Activated CD4-positive, alpha-beta T cell treated with anti-CD3 and anti-CD28 coated beads, Interleukin-2, amount 10 ng/mL, durations not matched to agents 7 days and 5 days (primary cell): ENCODE measurements around the gene CCDC7. TPM values are rescaled to one million over a fixed set of nuclear protein-coding genes. Genes with fewer than 3 reads are reported as not detected.
"Not testable (repeated sequence)": the region's sequence is repeated elsewhere in the genome, so short reads cannot be mapped to it uniquely, and the experiment has no call there.

ENCODE experiments used
- CTCF ChIA-PET: fragments of 350-600 bp; sonication (Branson Sonifier 250); formaldehyde crosslinking; loops from one replicate; lab custom pipeline; 2021; ENCODE audit warnings: antibody characterized with exemption; lab: Charles Lee
- POLR2A ChIA-PET: fragments of 350-600 bp; sonication (Branson Sonifier 250); formaldehyde crosslinking; loops from one replicate; lab custom pipeline; 2021; ENCODE audit warnings: antibody characterized with exemption; lab: Charles Lee
- DNase-seq: peaks from one replicate; pipeline ENCODE4 v3.0.0-alpha.2; 2020
- H3K27ac Mint-ChIP-seq: one replicate; pipeline ENCODE4 v1.8.0; 2021; ENCODE audit warnings: mild to moderate bottlenecking, moderate library complexity, mixed read lengths
- H3K27me3 Mint-ChIP-seq: one replicate; pipeline ENCODE4 v1.8.0; 2021; ENCODE audit warnings: mixed read lengths
- H3K36me3 Mint-ChIP-seq: one replicate; pipeline ENCODE4 v1.8.0; 2021; ENCODE audit warnings: low read depth, mixed read lengths
- H3K4me1 Mint-ChIP-seq: one replicate; pipeline ENCODE4 v1.8.0; 2021; ENCODE audit warnings: mixed read lengths
- H3K4me3 Mint-ChIP-seq: one replicate; pipeline ENCODE4 v1.8.0; 2021; ENCODE audit warnings: mild to moderate bottlenecking, moderate library complexity, mixed read lengths
- H3K9me3 Mint-ChIP-seq: one replicate; pipeline ENCODE4 v1.8.0; 2021; ENCODE audit warnings: mixed read lengths
- total RNA-seq, 2 experiments: library from RNA; stranded (reverse); gene quantifications; one replicate each; pipeline ENCODE4 v1.2.3, GENCODE V29; 2021

Gene CCDC7
- total RNA-seq, 2 experiments from 2014 or later: 18.3 to 21.4 TPM

DNA sequence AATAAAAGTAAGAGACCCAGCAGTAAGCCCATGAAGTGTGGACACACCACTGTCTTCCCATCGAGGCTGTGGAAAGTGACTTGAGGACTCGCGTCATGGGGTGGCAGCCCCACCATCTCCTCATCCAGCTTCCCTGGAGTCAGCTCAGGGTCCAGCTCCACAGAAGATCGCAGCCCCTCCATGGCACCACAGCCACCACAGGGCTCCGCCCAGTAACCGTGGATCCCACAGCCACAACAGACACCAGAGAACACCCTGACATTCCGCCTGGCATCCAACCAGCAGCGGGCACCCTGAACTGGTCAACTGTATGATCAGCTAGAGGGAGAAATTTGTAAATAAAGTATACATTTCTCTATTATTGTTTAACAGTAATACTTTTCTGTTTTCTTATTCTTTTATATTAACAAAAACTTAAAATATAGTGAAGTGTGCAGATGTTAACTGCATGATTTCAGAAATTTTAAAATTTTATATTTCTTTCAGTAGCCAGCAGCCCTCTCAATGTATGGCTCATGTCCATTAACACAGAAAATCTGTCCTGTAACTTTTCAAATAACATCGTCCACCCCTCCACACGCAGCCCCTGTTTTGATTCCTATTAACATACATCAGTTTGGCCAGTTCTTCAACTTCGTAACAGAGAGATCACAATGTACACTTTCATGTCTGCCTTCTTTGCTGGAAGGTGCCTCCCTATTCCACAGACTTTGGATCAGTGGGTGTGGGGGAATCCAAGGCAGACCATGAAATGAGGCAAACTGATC lies 442.4 kb downstream of the CCDC7 start:
- peaks cover 5% of the 10 kb centered on the region for H3K4me1 Mint-ChIP-seq
- no peak overlapping the region for H3K4me3 Mint-ChIP-seq
- CTCF ChIA-PET: no interaction called here
- H3K36me3 Mint-ChIP-seq: no peaks in the 10 kb centered on the region
- DNase-seq: no peak
- H3K27me3 Mint-ChIP-seq: no peaks in the 10 kb centered on the region
- POLR2A ChIA-PET: no interaction called here
- H3K9me3 Mint-ChIP-seq: no peaks in the 10 kb centered on the region
- H3K27ac Mint-ChIP-seq: no peak overlapping the region

DNA sequence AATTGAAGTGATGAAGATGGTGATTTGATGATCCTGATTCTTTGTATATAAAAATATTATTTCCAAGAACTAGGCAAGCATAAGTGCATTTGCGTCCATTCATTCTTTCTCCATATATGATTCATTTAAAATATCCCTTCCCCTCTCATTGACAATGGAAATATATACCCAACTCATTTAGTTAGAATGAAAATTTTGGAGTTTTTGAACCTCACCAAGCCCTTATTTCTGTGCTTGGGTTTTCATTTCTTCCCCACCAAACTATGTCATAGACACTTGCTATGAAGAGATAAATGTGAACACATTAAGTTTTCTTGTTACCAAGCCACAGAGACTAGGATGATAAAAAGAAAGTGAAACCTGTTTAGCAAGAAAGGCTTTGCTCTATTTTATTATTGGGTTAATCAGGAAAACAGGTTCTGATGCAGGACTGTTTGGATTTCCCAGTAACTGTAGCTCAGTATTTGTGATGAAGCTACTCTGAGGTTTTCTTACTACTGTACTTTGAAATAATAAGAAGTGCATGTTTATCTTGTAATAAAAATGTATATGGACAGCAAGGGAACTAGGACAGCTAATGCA lies 443.8 kb downstream of the CCDC7 start:
- H3K4me1 Mint-ChIP-seq: peaks cover 5% of the 10 kb centered on the region
- no peak for DNase-seq
- no peaks in the 10 kb centered on the region for H3K9me3 Mint-ChIP-seq
- H3K27me3 Mint-ChIP-seq: no peaks in the 10 kb centered on the region
- POLR2A ChIA-PET: no interaction called here
- H3K4me3 Mint-ChIP-seq: no peak overlapping the region
- no peak overlapping the region for H3K27ac Mint-ChIP-seq
- CTCF ChIA-PET: no interaction called here
- H3K36me3 Mint-ChIP-seq: no peaks in the 10 kb centered on the region

DNA sequence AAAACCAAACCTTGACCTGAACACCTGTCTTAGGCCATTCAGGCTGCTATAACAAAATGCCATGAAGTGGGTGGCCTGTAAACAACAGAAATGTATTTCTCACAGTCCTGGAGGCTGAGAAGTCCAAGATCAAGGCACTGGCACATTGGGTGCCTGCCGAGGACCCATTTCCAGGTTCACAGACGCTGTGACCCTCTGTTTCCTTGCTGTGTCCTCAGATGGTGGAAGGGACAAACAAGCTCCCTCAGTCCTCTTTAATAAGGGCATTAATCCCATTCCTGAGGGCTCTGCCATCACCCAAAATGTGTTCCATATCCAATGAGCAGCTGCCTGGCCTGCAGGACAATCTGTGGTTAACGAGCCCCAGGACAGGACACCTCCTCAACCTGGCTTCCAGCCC lies 444.5 kb downstream of the CCDC7 start:
- Mint-ChIP-seq H3K9me3 (no peaks in the 10 kb centered on the region), H3K4me1 (peaks cover 5% of the 10 kb centered on the region), H3K27ac (no peak overlapping the region), H3K36me3 (no peaks in the 10 kb centered on the region), H3K4me3 (no peak overlapping the region), H3K27me3 (no peaks in the 10 kb centered on the region)
- ChIA-PET POLR2A (no interaction called here), CTCF (no interaction called here)
- DNase-seq: no peak

DNA sequence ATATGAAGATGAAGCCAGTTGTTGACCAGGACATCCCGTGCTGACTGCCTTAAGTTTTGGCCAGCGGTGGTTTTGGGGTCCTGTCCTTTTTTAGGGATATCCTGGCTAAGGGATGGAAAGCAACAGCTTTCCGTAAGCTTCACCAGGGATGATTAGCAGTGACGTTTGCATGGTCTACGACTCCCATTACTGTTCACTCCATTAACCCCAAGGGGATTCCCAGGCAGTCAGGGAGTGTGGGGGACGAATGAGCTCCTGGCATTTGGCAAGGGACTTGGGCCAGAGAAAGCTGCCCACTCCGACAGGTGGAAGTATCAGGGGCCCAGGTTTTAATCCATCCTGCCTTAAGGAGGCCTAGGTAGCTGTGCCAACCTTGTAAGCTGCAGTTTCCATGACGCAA lies 445.3 kb downstream of the CCDC7 start:
- H3K4me3 Mint-ChIP-seq: no peak overlapping the region
- H3K9me3 Mint-ChIP-seq: no peaks in the 10 kb centered on the region
- ChIA-PET POLR2A (no interaction called here), CTCF (no interaction called here)
- H3K27me3 Mint-ChIP-seq: no peaks in the 10 kb centered on the region
- H3K36me3 Mint-ChIP-seq: peaks cover 2% of the 10 kb centered on the region
- H3K27ac Mint-ChIP-seq: no peak overlapping the region
- peaks cover 5% of the 10 kb centered on the region for H3K4me1 Mint-ChIP-seq
- no peak for DNase-seq

DNA sequence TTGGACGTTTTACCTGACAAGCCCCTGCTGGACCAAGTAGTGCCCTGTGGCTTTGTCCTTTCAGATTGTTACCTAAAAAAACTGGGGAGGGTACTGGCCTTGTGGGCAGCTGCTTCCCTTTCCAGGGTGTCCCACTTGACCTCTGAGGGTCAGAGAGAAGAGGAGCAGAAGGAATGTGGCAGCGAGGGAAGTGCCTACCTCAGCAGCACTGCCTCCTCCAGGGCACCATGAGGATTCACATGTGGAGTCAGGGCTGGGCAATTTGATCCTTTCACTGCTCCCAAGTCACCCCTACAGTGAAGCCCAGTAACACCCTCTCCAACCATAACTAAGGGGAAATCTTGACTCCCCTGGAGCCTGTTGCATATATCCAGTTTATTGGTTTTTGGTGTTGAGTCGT lies 447.5 kb downstream of the CCDC7 start:
- H3K9me3 Mint-ChIP-seq: no peaks in the 10 kb centered on the region
- no peak overlapping the region for H3K27ac Mint-ChIP-seq
- H3K27me3 Mint-ChIP-seq: no peaks in the 10 kb centered on the region
- POLR2A ChIA-PET: no interaction called here
- CTCF ChIA-PET: no interaction called here
- no peak overlapping the region for H3K4me3 Mint-ChIP-seq
- H3K36me3 Mint-ChIP-seq: peaks cover 19% of the 10 kb centered on the region
- H3K4me1 Mint-ChIP-seq: peaks cover 5% of the 10 kb centered on the region
- no peak for DNase-seq

DNA sequence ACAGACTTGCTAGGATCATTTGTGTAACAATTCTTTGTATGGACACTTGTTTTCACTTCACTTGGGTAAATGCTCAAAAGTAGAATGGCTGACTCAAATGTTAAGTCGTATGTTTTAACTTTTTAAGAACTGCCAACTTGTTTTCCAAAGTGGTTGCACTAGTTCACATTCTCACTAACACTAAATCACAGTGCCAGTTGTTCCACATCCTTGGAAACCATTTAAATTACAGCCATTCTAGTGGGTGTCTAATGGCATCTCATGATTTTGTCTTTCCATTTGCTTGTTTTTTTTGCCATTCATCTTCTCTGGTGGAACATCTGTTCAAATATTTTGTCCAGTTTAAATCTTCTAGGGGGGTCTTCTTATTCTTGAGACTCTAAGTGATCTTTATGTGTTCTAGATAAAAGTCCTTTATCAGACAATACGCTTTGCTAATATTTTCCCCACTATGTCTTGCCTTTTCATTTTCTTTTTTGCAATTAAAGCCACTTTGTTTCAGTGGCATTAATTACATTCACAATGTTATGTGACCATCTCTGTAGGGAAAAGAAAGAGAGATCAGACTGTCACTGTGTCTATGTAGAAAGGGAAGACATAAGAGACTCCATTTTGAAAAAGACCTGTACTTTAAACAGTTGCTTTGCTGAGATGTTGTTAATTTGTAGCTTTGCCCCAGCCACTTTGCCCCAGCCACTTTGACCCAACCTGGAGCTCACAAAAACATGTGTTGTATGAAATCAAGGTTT lies 448.1 kb downstream of the CCDC7 start:
- DNase-seq: no peak
- H3K4me1 Mint-ChIP-seq: peaks cover 5% of the 10 kb centered on the region
- peaks cover 20% of the 10 kb centered on the region for H3K36me3 Mint-ChIP-seq
- H3K4me3 Mint-ChIP-seq: no peak overlapping the region
- H3K27ac Mint-ChIP-seq: no peak overlapping the region
- CTCF ChIA-PET: no interaction called here
- no peaks in the 10 kb centered on the region for H3K9me3 Mint-ChIP-seq
- H3K27me3 Mint-ChIP-seq: no peaks in the 10 kb centered on the region
- POLR2A ChIA-PET: no interaction called here

DNA sequence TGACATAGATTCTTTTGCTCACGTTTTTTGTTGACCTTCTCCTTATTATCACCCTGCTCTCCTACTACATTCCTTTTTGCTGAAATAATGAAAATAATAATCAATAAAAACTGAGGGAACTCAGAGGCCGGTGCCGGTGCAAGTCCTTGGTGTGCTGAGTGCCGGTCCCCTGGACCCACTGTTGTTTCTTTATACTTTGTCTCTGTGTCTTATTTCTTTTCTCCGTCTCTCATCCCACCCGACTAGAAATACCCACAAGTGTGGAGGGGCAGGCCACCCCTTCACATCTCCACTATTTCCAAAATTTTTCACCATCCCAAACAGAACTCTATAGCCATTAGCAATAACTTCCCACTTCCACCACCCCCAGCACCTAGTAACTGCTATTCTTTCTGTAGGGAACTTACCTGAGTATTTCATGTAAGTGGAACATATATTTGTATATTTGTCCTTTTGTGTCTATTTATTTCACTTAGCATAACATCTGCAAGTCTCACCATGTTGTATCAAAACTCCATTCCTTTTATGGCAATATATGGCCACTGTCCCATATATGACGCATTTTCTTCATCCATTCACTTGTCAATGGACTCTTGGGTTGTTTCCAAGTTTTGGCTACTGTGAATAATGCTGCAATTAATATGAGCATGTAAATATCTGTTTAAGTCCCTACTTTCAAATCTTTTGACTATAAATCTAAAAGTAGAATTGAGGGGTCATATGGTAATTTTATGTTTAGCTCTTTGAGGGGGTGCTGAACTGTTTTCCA lies 449.4 kb downstream of the CCDC7 start:
- POLR2A ChIA-PET, H3K4me3 Mint-ChIP-seq, H3K27ac Mint-ChIP-seq, CTCF ChIA-PET, H3K9me3 Mint-ChIP-seq, DNase-seq, H3K4me1 Mint-ChIP-seq, H3K27me3 Mint-ChIP-seq: not testable (repeated sequence)
- peaks cover 21% of the 10 kb centered on the region for H3K36me3 Mint-ChIP-seq

DNA sequence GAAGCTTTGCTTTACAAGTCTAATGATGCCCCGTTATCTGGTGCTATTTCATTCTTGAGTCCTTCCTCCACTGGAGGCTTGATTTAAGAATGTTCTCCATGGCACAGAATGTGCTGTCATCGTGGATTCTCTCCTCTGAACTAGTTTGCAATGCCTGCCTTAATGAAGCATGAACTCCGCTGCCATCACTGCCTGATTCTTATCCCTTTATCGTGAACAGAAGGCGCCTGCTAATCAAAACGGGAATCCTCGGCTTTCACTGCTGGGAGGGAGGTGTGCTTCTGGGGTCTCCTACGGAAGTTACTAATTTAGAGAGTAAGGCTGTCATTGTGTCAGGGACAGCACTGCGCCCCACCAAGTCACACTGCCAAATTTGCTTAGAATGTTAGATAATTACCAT lies 455.9 kb downstream of the CCDC7 start:
- CTCF ChIA-PET: no interaction called here
- no peak for DNase-seq
- H3K36me3 Mint-ChIP-seq: peaks cover 26% of the 10 kb centered on the region
- H3K4me3 Mint-ChIP-seq: no peak overlapping the region
- no peaks in the 10 kb centered on the region for H3K4me1 Mint-ChIP-seq
- no peaks in the 10 kb centered on the region for H3K27me3 Mint-ChIP-seq
- POLR2A ChIA-PET: no interaction called here
- H3K27ac Mint-ChIP-seq: no peak overlapping the region
- H3K9me3 Mint-ChIP-seq: no peaks in the 10 kb centered on the region

DNA sequence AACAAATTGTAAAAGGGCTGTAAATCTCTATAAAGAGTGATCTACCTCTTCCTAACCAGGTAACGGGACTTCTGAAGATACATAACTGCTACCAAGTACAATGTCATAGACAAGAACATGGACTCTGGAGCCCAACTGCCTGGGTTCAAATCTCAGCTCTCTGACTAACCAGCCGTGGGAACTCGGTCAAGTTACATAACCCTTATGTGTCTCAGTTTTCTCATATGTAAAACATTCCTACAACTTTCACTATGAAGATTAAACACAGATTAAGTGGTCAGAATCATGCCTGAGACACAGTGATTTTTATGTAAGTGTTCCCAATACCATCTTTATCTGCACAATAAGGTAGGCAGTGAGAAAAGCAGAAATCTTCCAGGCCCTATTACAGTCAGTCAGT lies 459.5 kb downstream of the CCDC7 start:
- Mint-ChIP-seq H3K4me1 (no peaks in the 10 kb centered on the region), H3K27ac (no peak overlapping the region)

DNA sequence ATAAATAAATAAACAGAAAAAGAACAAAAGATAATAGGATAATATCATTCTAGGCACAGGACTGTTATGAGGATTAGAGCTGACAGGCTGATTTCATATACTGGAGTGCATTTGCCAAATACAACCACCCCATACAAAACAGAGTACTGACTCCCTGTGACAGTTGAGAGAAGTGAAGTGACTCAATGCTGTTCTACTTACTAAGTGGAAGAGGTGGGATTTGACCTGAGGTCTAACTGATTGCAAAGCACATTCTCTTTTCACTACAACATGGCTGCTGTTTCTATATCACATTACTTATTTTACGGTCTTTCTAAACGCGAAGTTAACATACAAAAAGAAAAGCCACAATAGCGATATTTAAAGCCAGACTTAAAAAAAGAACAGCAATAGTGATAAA lies 460.7 kb downstream of the CCDC7 start:
- H3K4me3 Mint-ChIP-seq: no peak overlapping the region
- no peak for DNase-seq
- H3K9me3 Mint-ChIP-seq: no peaks in the 10 kb centered on the region
- no peaks in the 10 kb centered on the region for H3K27me3 Mint-ChIP-seq
- ChIA-PET POLR2A (no interaction called here), CTCF (no interaction called here)
- H3K4me1 Mint-ChIP-seq: no peaks in the 10 kb centered on the region
- H3K36me3 Mint-ChIP-seq: peaks cover 23% of the 10 kb centered on the region
- no peak overlapping the region for H3K27ac Mint-ChIP-seq

More for the DNA sequence above, 459.5 kb downstream of the CCDC7 start:
- H3K27me3 Mint-ChIP-seq: no peaks in the 10 kb centered on the region
- peaks cover 20% of the 10 kb centered on the region for H3K36me3 Mint-ChIP-seq
- POLR2A ChIA-PET: no interaction called here
- CTCF ChIA-PET: no interaction called here
- H3K4me3 Mint-ChIP-seq: no peak overlapping the region
- DNase-seq: no peak
- no peaks in the 10 kb centered on the region for H3K9me3 Mint-ChIP-seq

DNA sequence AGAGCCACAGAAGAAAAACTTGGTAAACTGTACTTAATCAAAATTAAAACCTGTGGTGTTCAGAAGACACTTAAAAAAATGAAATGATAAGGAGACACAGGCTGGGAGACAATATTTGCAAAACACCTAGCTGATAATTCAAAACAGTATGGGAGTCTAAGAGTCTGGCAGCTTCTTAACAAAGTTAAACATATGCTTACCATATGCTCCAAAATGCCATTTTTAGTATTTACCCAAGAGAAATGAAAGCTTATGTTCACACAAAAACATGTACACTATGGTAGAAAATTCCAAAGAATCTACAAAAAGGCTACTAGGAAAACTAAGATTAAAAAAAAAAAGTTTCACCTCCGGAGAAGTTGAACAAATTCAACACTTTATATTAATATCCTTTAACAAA lies 463.5 kb downstream of the CCDC7 start:
- H3K27me3 Mint-ChIP-seq: no peaks in the 10 kb centered on the region
- peaks cover 37% of the 10 kb centered on the region for H3K36me3 Mint-ChIP-seq
- ChIA-PET CTCF (interaction anchor here (1.1 kb wide), 1 partner anchor 16 kb away, joined by 3 read pairs; no protein-coding TSS in a partner anchor), POLR2A (no interaction called here)
- H3K27ac Mint-ChIP-seq: no peak overlapping the region
- no peaks in the 10 kb centered on the region for H3K9me3 Mint-ChIP-seq
- H3K4me1 Mint-ChIP-seq: no peaks in the 10 kb centered on the region
- DNase-seq: no peak
- H3K4me3 Mint-ChIP-seq: no peak overlapping the region

DNA sequence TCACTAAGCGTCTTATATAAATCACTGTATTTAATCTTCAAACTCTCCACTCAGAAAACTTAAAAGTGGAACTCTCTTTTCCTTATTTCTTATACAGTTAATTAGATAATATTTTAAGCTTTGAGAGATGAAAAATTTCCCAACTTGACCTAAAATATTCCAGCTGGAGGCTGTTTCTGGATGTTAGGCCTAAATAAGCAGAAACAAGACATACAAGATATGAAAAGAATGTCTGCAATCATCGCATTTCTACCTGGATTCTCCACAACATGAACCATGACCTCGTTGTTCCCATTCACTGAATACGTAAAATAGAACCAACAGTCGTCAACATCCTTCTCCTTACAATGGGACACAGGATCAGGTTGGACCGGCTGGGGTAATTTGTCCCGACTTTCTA lies 464.0 kb downstream of the CCDC7 start:
- H3K9me3 Mint-ChIP-seq, H3K27me3 Mint-ChIP-seq, H3K4me3 Mint-ChIP-seq, CTCF ChIA-PET, H3K4me1 Mint-ChIP-seq, DNase-seq, POLR2A ChIA-PET, H3K27ac Mint-ChIP-seq: not testable (repeated sequence)
- peaks cover 42% of the 10 kb centered on the region for H3K36me3 Mint-ChIP-seq
